Astrocyte of the spinal cord (primary cell): Measurements from ENCODE around the gene WWOX.

ENCODE experiments used
- DNase-seq: peaks from one replicate; pipeline ENCODE4 v3.0.0; 2011; ENCODE audit warnings: low read depth, low spot score
- H3K4me3 ChIP-seq: 2 replicates; pipeline ENCODE4 v1.5.1; 2011; ENCODE audit warnings: low read depth, mild to moderate bottlenecking, low read length, moderate library complexity
- in situ Hi-C: cut with HindIII; loops from 2 replicates; pipeline ENCODE4 v1.10.0; 2017; ENCODE audit warnings: low sequenced_read_pairs
- TF ChIP-seq, protein P1 (sequence below): IDR thresholded peaks from 2 replicates; pipeline ENCODE4 v1.5.1; 2012; ENCODE audit warnings: low read depth, mild to moderate bottlenecking, low read length, inconsistent platforms

The WWOX gene

GRCh38 chr16:78092758-78093157 lies 6.7 kb upstream of the WWOX start:
- no peak for DNase-seq
- in situ Hi-C loops: no loop called here
- TF ChIP-seq, protein P1, sequence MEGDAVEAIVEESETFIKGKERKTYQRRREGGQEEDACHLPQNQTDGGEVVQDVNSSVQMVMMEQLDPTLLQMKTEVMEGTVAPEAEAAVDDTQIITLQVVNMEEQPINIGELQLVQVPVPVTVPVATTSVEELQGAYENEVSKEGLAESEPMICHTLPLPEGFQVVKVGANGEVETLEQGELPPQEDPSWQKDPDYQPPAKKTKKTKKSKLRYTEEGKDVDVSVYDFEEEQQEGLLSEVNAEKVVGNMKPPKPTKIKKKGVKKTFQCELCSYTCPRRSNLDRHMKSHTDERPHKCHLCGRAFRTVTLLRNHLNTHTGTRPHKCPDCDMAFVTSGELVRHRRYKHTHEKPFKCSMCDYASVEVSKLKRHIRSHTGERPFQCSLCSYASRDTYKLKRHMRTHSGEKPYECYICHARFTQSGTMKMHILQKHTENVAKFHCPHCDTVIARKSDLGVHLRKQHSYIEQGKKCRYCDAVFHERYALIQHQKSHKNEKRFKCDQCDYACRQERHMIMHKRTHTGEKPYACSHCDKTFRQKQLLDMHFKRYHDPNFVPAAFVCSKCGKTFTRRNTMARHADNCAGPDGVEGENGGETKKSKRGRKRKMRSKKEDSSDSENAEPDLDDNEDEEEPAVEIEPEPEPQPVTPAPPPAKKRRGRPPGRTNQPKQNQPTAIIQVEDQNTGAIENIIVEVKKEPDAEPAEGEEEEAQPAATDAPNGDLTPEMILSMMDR: no peak

DNA sequence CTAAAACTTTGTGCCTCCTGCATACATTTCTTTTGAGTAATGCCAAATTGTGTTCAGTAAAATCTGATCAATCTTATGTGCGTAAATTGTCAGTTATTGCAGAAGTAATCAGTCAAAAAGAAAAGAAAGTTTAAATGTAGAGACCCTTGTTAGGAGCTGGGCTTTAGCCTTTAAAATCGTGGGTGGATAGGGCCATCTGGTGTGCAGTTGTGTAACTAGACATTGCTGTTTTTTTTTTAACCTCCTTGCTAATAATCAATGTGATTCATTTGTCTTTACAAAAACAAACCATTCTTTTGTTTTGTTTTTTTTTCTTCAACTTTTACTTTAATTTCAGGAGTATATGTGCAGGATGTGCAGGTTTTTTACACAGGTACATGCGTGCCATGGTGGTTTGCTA lies 5.3 kb upstream of the WWOX start:
- DNase-seq: no peak
- in situ Hi-C loops: no loop called here
- TF ChIP-seq, protein P1: no peak
- H3K4me3 ChIP-seq: no peak overlapping the region

More at GRCh38 chr16:78092758-78093157, 6.7 kb upstream of the WWOX start:
- no peak overlapping the region for H3K4me3 ChIP-seq

- no peak overlapping the region for H3K4me3 ChIP-seq
- TF ChIP-seq, protein P1: no peak
- in situ Hi-C loops: no loop called here
- no peak for DNase-seq
Measured at GRCh38 chr16:78094998-78095397, 4.5 kb upstream of the WWOX start.

DNA sequence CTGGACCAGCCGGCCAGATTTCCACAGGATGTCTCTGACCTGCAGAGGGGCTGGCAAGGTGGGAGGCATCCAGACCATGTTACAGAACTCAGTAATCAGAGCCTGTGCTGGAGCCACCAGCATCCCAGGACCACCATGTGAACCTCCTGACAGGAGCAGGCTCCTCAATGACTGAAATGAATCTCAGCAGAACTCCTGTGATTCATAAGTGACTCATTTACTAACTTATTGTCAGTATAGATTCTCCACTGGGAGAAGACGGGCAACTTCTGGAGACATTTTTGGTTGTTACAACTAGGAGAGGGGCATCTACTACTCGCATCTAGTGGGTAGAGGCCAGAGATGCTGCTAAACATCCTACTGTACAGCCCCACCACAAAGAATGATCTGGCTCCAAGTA lies 3.1 kb upstream of the WWOX start:
- in situ Hi-C loops: no loop called here
- no peak overlapping the region for H3K4me3 ChIP-seq
- DNase-seq: no peak
- TF ChIP-seq, protein P1: no peak

DNA sequence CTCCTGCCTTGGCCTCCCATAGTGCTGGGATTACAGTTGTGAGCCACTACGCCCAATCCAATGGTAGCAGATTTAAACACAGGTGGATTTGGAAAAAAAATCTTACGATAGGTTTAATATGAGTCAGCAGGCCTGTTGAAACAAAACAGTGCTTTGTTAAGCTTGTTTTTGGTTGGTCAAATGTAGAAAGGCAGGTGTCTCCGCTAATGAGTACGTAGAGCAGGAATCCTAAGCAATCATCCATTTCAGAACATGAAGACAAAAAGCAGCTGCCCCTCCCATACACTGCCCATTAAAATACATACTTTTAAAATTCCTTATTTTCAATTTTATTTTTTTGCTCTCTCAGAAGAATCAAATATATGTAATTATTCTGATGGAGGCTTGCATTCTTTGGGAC lies 1.9 kb upstream of the WWOX start:
- H3K4me3 ChIP-seq: no peak overlapping the region
- in situ Hi-C loops: no loop called here
- DNase-seq: no peak
- TF ChIP-seq, protein P1: no peak

DNA sequence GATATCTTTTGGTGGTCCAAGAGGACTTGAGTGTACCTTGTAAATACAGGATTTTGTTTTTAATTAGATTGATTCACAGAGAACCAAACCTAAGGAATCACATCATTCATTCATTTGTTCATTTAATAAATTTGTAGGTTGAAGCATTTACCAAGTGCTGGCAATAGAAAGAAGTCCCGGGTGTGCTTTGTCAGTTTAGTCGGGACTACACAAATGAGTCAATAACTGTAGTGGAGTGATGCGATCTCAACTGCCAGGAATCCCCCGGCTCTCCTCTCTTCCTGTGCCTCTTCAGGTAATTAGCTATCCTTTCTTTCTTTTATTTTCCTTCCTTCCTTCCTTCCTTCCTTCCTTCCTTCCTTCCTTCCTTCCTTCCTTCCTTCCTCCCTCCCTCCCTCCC lies 1.4 kb upstream of the WWOX start:
- TF ChIP-seq, protein P1: no peak
- H3K4me3 ChIP-seq: no peak overlapping the region
- in situ Hi-C loops: no loop called here
- no peak for DNase-seq
